ENCODE data around the gene BATF3.

DNA sequence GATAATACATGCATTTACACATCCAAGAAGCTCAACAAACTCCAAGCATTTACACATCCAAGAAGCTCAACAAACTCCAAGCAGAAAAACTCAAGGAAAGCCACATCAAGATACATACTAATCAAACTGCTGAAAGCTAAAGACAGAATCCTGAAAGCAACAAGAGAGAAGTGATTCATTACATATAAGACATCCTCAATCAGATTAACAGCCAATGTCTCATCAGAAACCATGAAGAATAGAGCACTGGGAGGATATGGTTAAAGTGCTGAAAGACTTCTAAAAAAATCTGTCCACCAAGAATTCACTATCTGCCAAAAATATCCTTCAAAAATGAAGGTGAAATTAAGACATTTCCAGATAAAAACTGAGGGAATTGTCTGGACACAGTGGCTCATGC lies 45.7 kb upstream of the BATF3 start:
- no peak for TF ChIP-seq POLR2A (IDR thresholded peaks at IDR 0.05)
- TF ChIP-seq, protein P1, sequence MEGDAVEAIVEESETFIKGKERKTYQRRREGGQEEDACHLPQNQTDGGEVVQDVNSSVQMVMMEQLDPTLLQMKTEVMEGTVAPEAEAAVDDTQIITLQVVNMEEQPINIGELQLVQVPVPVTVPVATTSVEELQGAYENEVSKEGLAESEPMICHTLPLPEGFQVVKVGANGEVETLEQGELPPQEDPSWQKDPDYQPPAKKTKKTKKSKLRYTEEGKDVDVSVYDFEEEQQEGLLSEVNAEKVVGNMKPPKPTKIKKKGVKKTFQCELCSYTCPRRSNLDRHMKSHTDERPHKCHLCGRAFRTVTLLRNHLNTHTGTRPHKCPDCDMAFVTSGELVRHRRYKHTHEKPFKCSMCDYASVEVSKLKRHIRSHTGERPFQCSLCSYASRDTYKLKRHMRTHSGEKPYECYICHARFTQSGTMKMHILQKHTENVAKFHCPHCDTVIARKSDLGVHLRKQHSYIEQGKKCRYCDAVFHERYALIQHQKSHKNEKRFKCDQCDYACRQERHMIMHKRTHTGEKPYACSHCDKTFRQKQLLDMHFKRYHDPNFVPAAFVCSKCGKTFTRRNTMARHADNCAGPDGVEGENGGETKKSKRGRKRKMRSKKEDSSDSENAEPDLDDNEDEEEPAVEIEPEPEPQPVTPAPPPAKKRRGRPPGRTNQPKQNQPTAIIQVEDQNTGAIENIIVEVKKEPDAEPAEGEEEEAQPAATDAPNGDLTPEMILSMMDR (IDR thresholded peaks at IDR 0.05 in 4 of 5, conservative IDR thresholded peaks at IDR 0.05 in 1 of 5): no peak

All from gastrocnemius medialis (tissue), 4 donors.